Right atrium auricular region (tissue), 2 donors: Measurements from ENCODE around the gene CRYZL1. TPM values are rescaled to one million over a fixed set of nuclear protein-coding genes. Genes with fewer than 3 reads are reported as not detected.
"Not testable (repeated sequence)": the region's sequence is repeated elsewhere in the genome, so short reads cannot be mapped to it uniquely, and the experiment has no call there.

Source experiments
- DNase-seq: peaks from one replicate; pipeline ENCODE4 v3.0.0-alpha.2; 2019; ENCODE audit warnings: low spot score
- H3K27ac ChIP-seq, 2 donors: fragments of 200-600 bp; sonication (generic); 1 replicate in 1 of 2; 2 replicates in 1 of 2; pipeline ENCODE4 v1.5.1; 2016 to 2019
- H3K27me3 ChIP-seq, 2 donors: fragments of 200-600 bp; sonication (generic); one replicate each; pipeline versions ENCODE4 v1.5.1 to v1.6.0; 2017 to 2019
- H3K36me3 ChIP-seq: fragments of 200-600 bp; sonication (generic); one replicate; pipeline ENCODE4 v1.5.1; 2016
- H3K4me1 ChIP-seq, 2 donors: fragments of 200-600 bp; sonication (generic); one replicate each; pipeline versions ENCODE4 v1.5.1 to v1.6.0; 2017 to 2019
- H3K4me3 ChIP-seq, 2 donors: fragments of 200-600 bp; sonication (generic); 1 replicate in 1 of 2; 2 replicates in 1 of 2; pipeline ENCODE4 v1.5.1; 2017 to 2019; ENCODE audit warnings: mild to moderate bottlenecking in 1 of 2, moderate library complexity in 1 of 2
- H3K9me3 ChIP-seq, 2 donors: fragments of 200-600 bp; sonication (generic); one replicate each; pipeline ENCODE4 v1.5.1; 2019
- CTCF ChIP-seq, 2 donors: fragments of 200-600 bp; sonication (generic); IDR thresholded peaks; one replicate each; pipeline ENCODE4 v1.5.1; 2019; ENCODE audit warnings: antibody characterized with exemption in 2 of 2
- total RNA-seq, 2 donors: library from RNA; depleted of rRNA; stranded (reverse); fragments of >200 nt; gene quantifications; one replicate each; pipeline ENCODE4 v1.1.0, GENCODE V29; 2016

The CRYZL1 gene
- total RNA-seq, 2 donors from 2014 or later = 19.0 to 27.5 TPM

GRCh38 chr21:33622253-33622652 lies 19.3 kb downstream of the CRYZL1 start:
- Histone ChIP-seq H3K9me3 (no peaks in the 10 kb centered on the region), H3K4me1 (no peaks in the 10 kb centered on the region), H3K27ac (no peak overlapping the region), H3K4me3 (no peak overlapping the region), H3K36me3 (peaks cover 36% of the 10 kb centered on the region), H3K27me3 (no peaks in the 10 kb centered on the region)
- DNase-seq = no peak
- no peak for TF ChIP-seq CTCF (IDR thresholded peaks at IDR 0.05)

- no peak overlapping the region for H3K27ac ChIP-seq
- H3K36me3 ChIP-seq = peaks cover 36% of the 10 kb centered on the region
- no peaks in the 10 kb centered on the region for H3K9me3 ChIP-seq
- no peak overlapping the region for H3K4me3 ChIP-seq
- no peaks in the 10 kb centered on the region for H3K27me3 ChIP-seq
- H3K4me1 ChIP-seq = no peaks in the 10 kb centered on the region
- DNase-seq = no peak
- no peak for TF ChIP-seq CTCF (IDR thresholded peaks at IDR 0.05)
These were observed 21.8 kb downstream of the CRYZL1 start for GRCh38 chr21:33619726-33620125.

- Histone ChIP-seq H3K27ac (no peak overlapping the region), H3K4me3 (no peak overlapping the region), H3K36me3 (peaks cover 28% of the 10 kb centered on the region), H3K9me3 (no peaks in the 10 kb centered on the region), H3K27me3 (no peaks in the 10 kb centered on the region), H3K4me1 (no peaks in the 10 kb centered on the region)
- DNase-seq = no peak
- no peak for TF ChIP-seq CTCF (IDR thresholded peaks at IDR 0.05)
These were observed 23.1 kb downstream of the CRYZL1 start for GRCh38 chr21:33618407-33618806.

- H3K27ac ChIP-seq, DNase-seq, H3K27me3 ChIP-seq, H3K4me1 ChIP-seq, H3K4me3 ChIP-seq, H3K9me3 ChIP-seq: not testable (repeated sequence)
- peaks cover 30% of the 10 kb centered on the region for H3K36me3 ChIP-seq
These were observed 24.0 kb downstream of the CRYZL1 start for GRCh38 chr21:33617565-33617964.

GRCh38 chr21:33611006-33611744 lies 30.4 kb downstream of the CRYZL1 start:
- H3K27me3 ChIP-seq = no peaks in the 10 kb centered on the region
- peaks cover 19% of the 10 kb centered on the region for H3K36me3 ChIP-seq
- no peak for DNase-seq
- no peak overlapping the region for H3K4me3 ChIP-seq
- H3K27ac ChIP-seq = no peak overlapping the region
- no peaks in the 10 kb centered on the region for H3K4me1 ChIP-seq
- no peaks in the 10 kb centered on the region for H3K9me3 ChIP-seq
- TF ChIP-seq CTCF (IDR thresholded peaks at IDR 0.05) = no peak

GRCh38 chr21:33608559-33608958 lies 33.0 kb downstream of the CRYZL1 start:
- Histone ChIP-seq H3K9me3 (no peaks in the 10 kb centered on the region), H3K36me3 (peaks cover 17% of the 10 kb centered on the region), H3K4me3 (no peak overlapping the region), H3K27me3 (no peaks in the 10 kb centered on the region), H3K27ac (no peak overlapping the region), H3K4me1 (no peaks in the 10 kb centered on the region)
- TF ChIP-seq CTCF (IDR thresholded peaks at IDR 0.05) = no peak
- DNase-seq = no peak
